Liver (tissue), 5 donors: ENCODE data around the gene KCNK13. TPM values are rescaled to one million over a fixed set of nuclear protein-coding genes. Genes with fewer than 3 reads are reported as not detected.

ENCODE experiments used
- polyA plus RNA-seq, 2 donors: library from polyadenylated mRNA; stranded (reverse) in 1 of 2; unstranded in 1 of 2; fragments of 200-250 nt in 1 of 2; fragments of >200 nt in 1 of 2; fragmentation: Nextera tagmentation in 1 of 2; extraction: Ambion mirVana in 1 of 2; gene quantifications; one replicate each; pipeline versions ENCODE4 v1.2.1 to v1.2.3, GENCODE V29; 2013 to 2015
- small RNA-seq: library from RNA; depleted of rRNA; stranded (forward); fragments of <200 nt; gene quantifications from one replicate; pipeline ENCODE3, GENCODE V24; 2014
- total RNA-seq, 2 donors: library from RNA; depleted of rRNA; stranded (reverse); fragments of >200 nt; gene quantifications; one replicate each; pipeline ENCODE4 v1.2.3, GENCODE V29; 2014
- donor health status: healthy.
- donor health status: healthy.
- donor health status: healthy.

Gene KCNK13
- total and polyA plus RNA-seq, 4 donors = 0.25 to 0.61 (median 0.38) TPM; not detected in 1

Small RNA genes within 50 kb of the gene (small RNA-seq; reads per million reads assigned to genes)
- gene RF00019 = not detected

Other genes starting within 250 kb of the KCNK13 start
- 1 to 10 TPM; 2.8 to 4.0 TPM for gene EFCAB11, start 107.3 kb upstream of the KCNK13 start, total RNA-seq
- gene EFCAB11, start 107.3 kb upstream of the KCNK13 start, polyA plus RNA-seq = 1 to 10 TPM; 2.1 to 4.7 TPM
- gene TDP1, start 106.1 kb upstream of the KCNK13 start, total RNA-seq = 10 to 100 TPM in 1 of 2 donors, 1 to 10 TPM in 1; 5.1 to 10.6 TPM
- gene TDP1, start 106.1 kb upstream of the KCNK13 start, polyA plus RNA-seq = 1 to 10 TPM; 3.3 to 3.4 TPM
- gene PSMC1, start 194.6 kb downstream of the KCNK13 start, total RNA-seq = 10 to 100 TPM; 47.3 to 89.9 TPM
- gene PSMC1, start 194.6 kb downstream of the KCNK13 start, polyA plus RNA-seq = 10 to 100 TPM; 79.7 to 89.9 TPM